ENCODE measurements around the gene CNTNAP2.

CNTNAP2 gene

DNA sequence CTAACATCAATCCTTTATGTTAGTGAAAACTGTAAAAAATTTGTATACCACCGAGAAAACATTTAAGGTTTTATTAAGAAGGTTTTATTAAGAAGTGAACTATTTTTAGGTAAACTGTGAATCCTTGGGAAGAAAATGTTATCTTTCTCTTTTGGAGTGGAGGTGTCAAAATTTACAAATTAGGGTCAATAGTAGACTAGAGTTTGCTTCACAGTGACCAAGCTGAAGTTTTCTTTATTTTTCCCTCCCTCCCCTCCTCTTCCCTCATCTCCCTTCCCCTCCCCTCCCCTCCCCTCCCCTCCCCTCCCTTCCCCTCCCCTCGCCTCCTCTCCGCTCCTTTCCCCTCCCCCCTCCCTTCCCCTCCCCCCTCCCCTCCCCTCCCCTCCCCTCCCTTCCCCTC, 168.8 kb downstream of the CNTNAP2 start:
- in situ Hi-C loops (cut with HindIII; ENCODE audit: low sequenced_read_pairs): no loop called here

DNA sequence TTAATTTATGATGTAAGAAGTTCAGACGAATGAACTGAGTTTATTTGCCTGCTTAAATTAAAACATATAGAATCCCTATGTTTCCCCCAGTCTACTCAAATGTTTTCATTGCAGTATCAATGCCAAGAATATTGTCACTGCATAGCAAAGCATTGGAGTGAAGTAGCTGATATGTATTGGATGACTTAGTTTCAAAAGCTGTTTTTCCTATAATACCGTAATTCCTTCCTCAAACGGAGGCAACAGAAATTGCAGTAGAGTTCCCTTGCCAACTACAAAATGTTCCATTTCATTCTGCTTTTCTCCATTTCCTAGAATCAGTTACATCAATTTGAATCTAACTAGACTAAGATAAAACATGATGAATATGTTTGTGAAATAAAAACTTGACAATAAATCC, 174.1 kb downstream of the CNTNAP2 start:
- in situ Hi-C loops (cut with HindIII; ENCODE audit: low sequenced_read_pairs): no loop called here

- in situ Hi-C loops (cut with HindIII; ENCODE audit: low sequenced_read_pairs): no loop called here
Measured at GRCh38 chr7:146291900-146292299, 175.3 kb downstream of the CNTNAP2 start.

DNA sequence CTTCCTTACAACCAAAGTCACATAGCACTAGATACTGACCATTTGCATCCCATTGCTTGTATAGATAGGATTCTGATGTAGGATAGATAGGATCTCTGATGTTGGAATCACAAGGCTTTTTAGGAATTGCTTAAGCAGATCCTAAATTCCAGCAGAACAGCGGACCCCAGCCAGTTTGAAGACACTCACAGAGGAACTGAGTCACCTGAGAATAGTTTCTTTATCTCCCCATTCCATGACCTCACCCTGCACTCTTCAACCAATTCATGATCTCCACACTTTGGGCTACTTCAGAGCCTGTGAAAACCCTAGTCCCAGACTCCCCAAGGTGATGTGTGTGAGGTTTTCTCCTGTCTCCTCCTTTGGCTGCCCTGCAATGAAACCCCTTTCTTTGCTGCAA, 179.4 kb downstream of the CNTNAP2 start:
- in situ Hi-C loops (cut with HindIII; ENCODE audit: low sequenced_read_pairs): no loop called here

DNA sequence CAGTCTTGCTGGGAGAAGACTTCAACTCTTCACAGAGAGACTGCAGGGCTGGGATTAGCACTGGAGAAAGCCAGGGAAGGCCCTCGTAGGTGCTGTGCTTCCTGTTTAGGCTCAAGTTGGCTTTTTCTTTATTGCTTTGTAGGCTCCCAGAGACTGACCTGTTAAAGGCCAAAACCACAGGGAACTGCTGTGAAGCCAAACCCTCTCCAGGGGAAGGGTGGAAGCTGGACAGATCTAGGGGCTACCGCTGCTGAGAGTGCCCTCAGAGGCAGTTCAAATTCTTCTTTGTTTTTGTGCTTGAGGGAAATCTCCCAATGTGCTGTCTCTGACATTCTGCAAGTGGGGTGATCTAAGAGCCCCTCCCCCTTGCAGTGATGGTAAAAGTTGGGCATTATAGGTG, 198.4 kb downstream of the CNTNAP2 start:
- in situ Hi-C loops (cut with HindIII; ENCODE audit: low sequenced_read_pairs): no loop called here

DNA sequence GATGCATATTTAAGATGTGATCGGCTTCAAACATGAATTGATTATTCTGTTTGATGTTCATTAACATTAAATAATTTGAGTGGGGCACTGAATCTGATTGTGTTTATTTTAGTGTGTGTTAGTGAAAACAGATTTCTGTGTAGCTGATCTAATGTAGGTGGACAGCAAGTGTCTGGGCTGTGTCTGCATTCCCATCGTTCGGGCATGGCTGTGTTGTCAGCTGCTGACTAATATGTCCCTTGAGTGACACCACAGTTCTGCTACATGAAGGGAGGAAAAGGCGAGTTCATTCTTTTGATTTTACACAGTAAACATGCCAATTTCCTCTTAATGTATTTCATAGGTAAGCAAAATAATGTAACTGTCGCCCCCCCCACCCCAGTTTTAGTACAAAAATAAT, 203.0 kb downstream of the CNTNAP2 start:
- in situ Hi-C loops (cut with HindIII; ENCODE audit: low sequenced_read_pairs): no loop called here

GRCh38 chr7:146321301-146321700, 204.7 kb downstream of the CNTNAP2 start:
- in situ Hi-C loops (cut with HindIII; ENCODE audit: low sequenced_read_pairs): no loop called here

DNA sequence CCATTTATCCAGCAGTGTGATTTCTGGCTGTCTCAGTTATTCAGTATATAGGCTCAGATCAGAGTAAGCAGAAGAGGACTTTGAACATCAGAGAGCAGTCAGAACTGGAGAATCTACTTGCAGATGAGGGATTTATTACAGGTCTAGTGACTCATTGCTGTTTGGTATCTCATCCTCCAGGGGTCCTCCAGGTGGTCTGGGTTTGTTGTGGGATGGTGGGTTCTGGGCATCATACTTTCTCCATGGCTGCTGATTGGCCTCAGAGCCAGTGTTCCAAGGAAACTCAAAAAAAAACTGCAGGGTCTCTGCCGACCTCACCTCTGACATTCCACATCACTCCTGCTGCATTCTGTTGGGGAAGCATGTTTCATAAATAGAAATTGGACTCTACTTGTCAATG, 214.8 kb downstream of the CNTNAP2 start:
- in situ Hi-C loops (cut with HindIII; ENCODE audit: low sequenced_read_pairs): no loop called here

- in situ Hi-C loops (cut with HindIII; ENCODE audit: low sequenced_read_pairs): no loop called here
Measured at GRCh38 chr7:146345251-146345650, 228.7 kb downstream of the CNTNAP2 start.

DNA sequence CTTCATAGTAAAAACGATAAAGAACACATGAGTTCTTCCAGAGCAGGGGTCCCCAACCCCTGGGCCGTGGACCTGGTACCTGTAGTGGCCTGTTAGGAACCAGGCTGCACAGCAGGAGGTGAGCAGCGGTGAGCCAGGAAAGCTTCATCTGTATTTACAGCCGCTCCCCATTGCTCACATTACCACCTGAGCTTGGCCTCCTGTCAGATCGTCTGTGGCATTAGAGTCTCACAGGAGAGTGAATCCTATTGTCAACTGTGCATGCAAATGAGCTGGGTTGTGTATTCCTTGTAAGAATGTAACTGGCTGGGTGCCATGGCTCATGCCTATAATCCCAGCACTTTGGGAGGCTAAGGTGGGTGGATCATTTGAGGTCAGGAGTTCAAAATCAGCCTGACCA, 229.5 kb downstream of the CNTNAP2 start:
- in situ Hi-C loops (cut with HindIII; ENCODE audit: low sequenced_read_pairs): no loop called here

GRCh38 chr7:146355216-146355615, 238.6 kb downstream of the CNTNAP2 start:
- in situ Hi-C loops (cut with HindIII; ENCODE audit: low sequenced_read_pairs): no loop called here

DNA sequence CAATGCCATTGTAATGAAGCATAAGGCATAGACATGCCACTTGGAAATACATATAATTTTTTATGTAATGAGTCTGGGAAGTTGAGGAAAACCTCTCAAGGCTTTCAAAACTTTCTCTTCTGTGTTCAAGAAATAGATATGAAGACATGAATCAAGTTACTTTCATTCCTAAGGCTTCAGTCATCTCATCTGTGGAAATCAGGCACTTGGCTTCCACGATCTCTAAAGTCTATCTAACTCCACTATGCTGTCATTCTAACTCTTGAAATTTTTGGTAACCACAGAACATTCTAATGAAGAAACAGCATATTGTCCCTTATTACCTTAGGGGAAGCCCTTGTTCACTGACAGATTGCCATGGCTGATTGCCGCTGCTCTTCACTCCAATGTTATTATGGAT, 242.6 kb downstream of the CNTNAP2 start:
- in situ Hi-C loops (cut with HindIII; ENCODE audit: low sequenced_read_pairs): no loop called here

GRCh38 chr7:146366938-146367337, 250.3 kb downstream of the CNTNAP2 start:
- in situ Hi-C loops (cut with HindIII; ENCODE audit: low sequenced_read_pairs): no loop called here

- in situ Hi-C loops (cut with HindIII; ENCODE audit: low sequenced_read_pairs): no loop called here
Measured at GRCh38 chr7:146370171-146370570, 253.6 kb downstream of the CNTNAP2 start.

DNA sequence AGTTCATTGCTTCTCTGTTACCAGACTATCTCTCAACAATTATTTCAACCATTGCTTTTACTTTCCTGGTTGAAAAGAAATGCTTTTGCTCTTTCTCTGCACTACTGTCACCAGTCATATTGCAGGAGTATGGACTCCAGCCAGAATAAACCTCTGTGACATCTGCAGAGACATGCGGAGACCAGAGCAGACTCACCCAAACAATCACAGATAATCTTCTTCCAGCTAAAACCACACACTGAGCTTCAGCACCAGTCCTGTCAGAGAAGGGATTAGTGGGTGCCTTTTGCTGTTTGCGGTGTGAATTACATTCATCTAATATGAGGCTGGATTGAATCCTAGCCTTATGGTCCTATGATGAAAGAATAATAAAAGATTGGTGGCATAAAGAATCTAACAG, 258.6 kb downstream of the CNTNAP2 start:
- in situ Hi-C loops (cut with HindIII; ENCODE audit: low sequenced_read_pairs): no loop called here

- in situ Hi-C loops (cut with HindIII; ENCODE audit: low sequenced_read_pairs): no loop called here
Measured at GRCh38 chr7:146378196-146378595, 261.6 kb downstream of the CNTNAP2 start.

- in situ Hi-C loops (cut with HindIII; ENCODE audit: low sequenced_read_pairs): no loop called here
Measured at GRCh38 chr7:146387140-146387539, 270.5 kb downstream of the CNTNAP2 start.

DNA sequence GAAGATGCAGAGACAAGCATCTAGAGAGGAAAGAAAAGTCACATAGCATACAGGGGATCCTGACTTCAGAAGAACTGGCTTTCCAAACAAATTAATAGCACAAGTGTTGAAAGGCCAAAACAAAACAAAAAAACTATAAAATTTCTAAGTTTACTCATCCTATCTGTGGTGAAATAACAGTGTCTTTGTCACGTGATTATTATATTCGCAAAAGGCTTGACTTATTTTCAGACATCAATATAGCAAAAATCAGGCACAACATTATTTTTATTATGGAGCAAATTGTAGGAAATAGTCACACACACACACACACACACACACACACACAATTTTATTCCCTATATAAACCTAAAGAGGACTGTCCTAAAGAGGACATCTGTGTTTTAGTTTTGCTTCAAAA, 272.3 kb downstream of the CNTNAP2 start:
- in situ Hi-C loops (cut with HindIII; ENCODE audit: low sequenced_read_pairs): no loop called here

DNA sequence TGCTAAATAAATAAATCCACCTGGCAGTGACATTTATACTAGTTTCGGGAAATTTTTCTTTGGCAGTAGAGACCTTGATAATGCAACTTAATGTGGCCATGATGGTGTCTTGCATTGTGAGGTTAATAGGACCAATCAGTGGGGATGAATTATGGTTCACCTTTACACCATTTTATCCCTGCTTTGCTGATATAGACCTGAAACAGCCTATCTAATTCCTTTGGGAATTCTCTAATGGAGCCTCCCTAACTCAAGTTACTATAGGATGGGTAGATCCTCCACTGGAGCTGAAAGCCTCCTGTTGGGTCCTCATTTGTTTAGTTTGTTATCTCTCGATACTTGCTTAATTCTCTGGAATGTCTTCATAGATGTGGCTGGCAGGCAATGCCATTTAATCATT, 276.7 kb downstream of the CNTNAP2 start:
- in situ Hi-C loops (cut with HindIII; ENCODE audit: low sequenced_read_pairs): no loop called here

DNA sequence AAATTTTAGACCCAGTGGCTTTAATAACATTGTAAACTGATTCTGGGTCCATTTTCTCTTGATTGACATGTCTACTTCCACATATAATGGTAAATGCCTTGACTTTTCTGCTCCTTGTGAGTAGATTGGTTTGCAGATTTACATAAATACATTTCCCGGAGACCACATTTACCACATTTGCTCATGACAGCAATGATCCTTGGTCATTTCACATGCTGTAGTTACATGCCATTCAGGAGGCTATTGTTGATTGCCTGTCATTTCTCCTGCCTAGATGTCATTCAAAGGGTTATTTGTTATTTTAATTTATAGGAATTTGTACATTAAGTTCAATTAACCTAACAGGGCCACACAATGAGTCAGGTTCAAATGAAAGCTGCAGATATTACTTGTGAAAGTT, 280.5 kb downstream of the CNTNAP2 start:
- in situ Hi-C loops (cut with HindIII; ENCODE audit: low sequenced_read_pairs): no loop called here

DNA sequence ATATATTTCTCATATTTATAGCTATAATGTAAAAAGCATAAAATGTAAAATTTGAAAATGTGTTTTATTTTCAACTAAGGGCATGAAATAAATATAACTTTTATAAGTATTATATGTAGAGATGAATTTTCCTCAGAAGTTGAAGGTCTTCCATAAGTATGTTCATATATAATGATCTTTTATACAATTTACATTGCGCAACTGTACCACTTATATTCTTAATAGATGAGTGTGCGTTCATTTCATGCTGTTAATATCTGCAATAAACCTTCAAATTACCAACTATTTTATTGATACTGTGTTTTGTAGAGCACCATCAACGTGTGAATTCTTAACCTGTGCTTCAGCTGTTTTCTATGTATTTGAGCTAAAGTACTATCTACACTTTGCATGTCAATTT, 285.3 kb downstream of the CNTNAP2 start:
- in situ Hi-C loops (cut with HindIII; ENCODE audit: low sequenced_read_pairs): no loop called here

DNA sequence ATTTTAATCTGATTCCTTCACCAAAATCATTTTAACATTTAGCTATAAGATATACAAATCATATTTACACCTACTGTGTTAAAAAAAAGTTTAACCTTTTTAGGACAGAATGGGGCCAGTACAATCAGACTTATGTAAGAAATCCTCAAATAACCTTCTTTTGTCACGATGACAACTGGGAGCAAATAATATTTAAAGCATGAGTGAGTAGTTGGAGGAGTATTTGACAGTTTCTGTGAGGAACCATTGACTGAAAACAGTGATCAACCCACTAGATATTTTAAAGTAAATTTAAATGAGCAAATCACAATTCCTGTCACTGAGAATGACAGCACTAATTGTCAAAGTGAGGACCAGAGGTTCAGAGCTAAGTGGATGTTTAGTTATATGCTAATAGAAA, 289.1 kb downstream of the CNTNAP2 start:
- in situ Hi-C loops (cut with HindIII; ENCODE audit: low sequenced_read_pairs): no loop called here

GRCh38 chr7:146411975-146412374, 295.4 kb downstream of the CNTNAP2 start:
- in situ Hi-C loops (cut with HindIII; ENCODE audit: low sequenced_read_pairs): no loop called here

GRCh38 chr7:146412781-146413180, 296.2 kb downstream of the CNTNAP2 start:
- in situ Hi-C loops (cut with HindIII; ENCODE audit: low sequenced_read_pairs): no loop called here
